Heart left ventricle (tissue), 16 donors: ENCODE results near the gene HGF. TPM values are rescaled to one million over a fixed set of nuclear protein-coding genes. Genes with fewer than 3 reads are reported as not detected.

ENCODE experiments used
- ATAC-seq, 4 donors: fragments of 200-7000 bp; cut with Tn5 transposase; one replicate each; pipeline ENCODE4 v1.9.1; 2020 to 2022; ENCODE audit warnings: moderate library complexity in 4 of 4, mild to moderate bottlenecking in 3 of 4, moderate number of reproducible peaks in 1 of 4
- DNase-seq, 5 donors: peaks; one replicate each; pipeline ENCODE4 v3.0.0-alpha.2; 2020
- H3K27ac ChIP-seq, 12 donors: fragments of 200-600 bp; sonication (generic) in 4 of 12; one replicate each; pipeline versions ENCODE4 v1.5.0 to v1.8.0; 2016 to 2022; ENCODE audit warnings: mild to moderate bottlenecking in 2 of 12
- H3K27me3 ChIP-seq, 9 donors: fragments of 200-600 bp; sonication (generic) in 2 of 9; one replicate each; pipeline versions ENCODE4 v1.5.1 to v1.8.0; 2016 to 2022; ENCODE audit warnings: mild to moderate bottlenecking in 3 of 9
- H3K36me3 ChIP-seq, 9 donors: fragments of 200-600 bp; sonication (generic) in 2 of 9; one replicate each; pipeline versions ENCODE4 v1.5.0 to v1.8.0; 2018 to 2022; ENCODE audit warnings: mild to moderate bottlenecking in 2 of 9
- H3K4me1 ChIP-seq, 12 donors: fragments of 200-600 bp; sonication (generic) in 4 of 12; one replicate each; pipeline versions ENCODE4 v1.5.0 to v1.8.0; 2016 to 2022; ENCODE audit warnings: mild to moderate bottlenecking in 3 of 12
- H3K4me3 ChIP-seq, 12 donors: fragments of 200-600 bp; sonication (generic) in 4 of 12; one replicate each; pipeline versions ENCODE4 v1.5.0 to v1.8.0; 2017 to 2022; ENCODE audit warnings: mild to moderate bottlenecking in 9 of 12, moderate library complexity in 4 of 12
- H3K9me3 ChIP-seq, 12 donors: fragments of 200-600 bp; sonication (generic) in 4 of 12; one replicate each; pipeline versions ENCODE4 v1.5.0 to v1.8.0; 2016 to 2022; ENCODE audit warnings: mild to moderate bottlenecking in 1 of 12
- POLR2A ChIP-seq, 2 donors: fragments of 450-650 bp; IDR thresholded peaks; one replicate each; pipeline ENCODE4 v1.6.1; 2017; ENCODE audit warnings: antibody characterized with exemption in 2 of 2, mild to moderate bottlenecking in 2 of 2, moderate library complexity in 2 of 2
- WGBS, 4 donors: extraction: QIAGEN DNeasy Blood & Tissue Kit in 2 of 4; methylation state at CpG; one replicate each; pipeline versions ENCODE4 v1.1.5 to v1.1.7; 2013 to 2018; 5-methylcytosine and 5-hydroxymethylcytosine counted together
- intact Hi-C, 10 donors: fragments of 100-400 bp; cut with DNase I; formaldehyde crosslinking; loops; one replicate each; pipeline versions ENCODE4 v1.11.1 to v1.14.2; 2022
- polyA plus RNA-seq, 2 donors: library from polyadenylated mRNA; stranded (reverse); fragments of 200-250 nt; gene quantifications; one replicate each; pipeline ENCODE4 v1.2.3, GENCODE V29; 2013
- total RNA-seq, 9 donors: library from RNA; depleted of rRNA in 2 of 9; stranded (reverse); fragments of >200 nt in 2 of 9; fragmentation: NEBNext Ultra II Directional in 3 of 9; extraction: Animal tissue kit (Norgen Biotek cat#: 25700) in 3 of 9; gene quantifications; one replicate each; pipeline versions ENCODE4 v1.1.0 to v1.2.4, GENCODE V29; 2016 to 2023
- TF ChIP-seq, protein P1 (sequence below), 12 donors: fragments of 200-600 bp; sonication (generic) in 4 of 12; IDR thresholded peaks; one replicate each; pipeline versions ENCODE4 v1.5.0 to v1.8.0; 2018 to 2022; ENCODE audit warnings: antibody characterized with exemption in 12 of 12, mild to moderate bottlenecking in 5 of 12
- donor health status: ischemic (EF 13 %, LVEDD 7.1; RV severe dilation, severe dysfunction).
- donor health status: healthy with polysubstance abuse.
- donor health status: DM: no; HTN: yes; CAD: no.
- donor health status: DM: no; HTN: no; CAD: no.
- donor health status: ischemic (EF 25% LVEDD 6.9; RV normal size, moderate dysfunction).
- donor health status: ischemic (EF 25% LVEDD 5.7; RV mildly dilated, moderate dysfunction).
- donor health status: healthy.
- donor health status: DM: yes; HTN: yes; CAD: no.
- donor health status: ischemic (EF 35%, LVEDD 5.7; RV mildly dilated, moderate dysfunction).
- donor health status: nonischemic (EF 11% LVEDD 7.7; RV severe dilation, severe dysfunction).
- donor health status: DM: yes; HTN: yes; CAD: no.
- donor health status: PGD.
- donor health status: ischemic (EF 29% LVEDD 5.4; RV normal size, mild dysfunction).
- donor health status: nonischemic (EF 23%, LVEDD 6.1; RV moderate dilation, normal function).

HGF gene
- total and polyA plus RNA-seq, 11 donors: 0.42 to 16.1 (median 3.3) TPM

DNA sequence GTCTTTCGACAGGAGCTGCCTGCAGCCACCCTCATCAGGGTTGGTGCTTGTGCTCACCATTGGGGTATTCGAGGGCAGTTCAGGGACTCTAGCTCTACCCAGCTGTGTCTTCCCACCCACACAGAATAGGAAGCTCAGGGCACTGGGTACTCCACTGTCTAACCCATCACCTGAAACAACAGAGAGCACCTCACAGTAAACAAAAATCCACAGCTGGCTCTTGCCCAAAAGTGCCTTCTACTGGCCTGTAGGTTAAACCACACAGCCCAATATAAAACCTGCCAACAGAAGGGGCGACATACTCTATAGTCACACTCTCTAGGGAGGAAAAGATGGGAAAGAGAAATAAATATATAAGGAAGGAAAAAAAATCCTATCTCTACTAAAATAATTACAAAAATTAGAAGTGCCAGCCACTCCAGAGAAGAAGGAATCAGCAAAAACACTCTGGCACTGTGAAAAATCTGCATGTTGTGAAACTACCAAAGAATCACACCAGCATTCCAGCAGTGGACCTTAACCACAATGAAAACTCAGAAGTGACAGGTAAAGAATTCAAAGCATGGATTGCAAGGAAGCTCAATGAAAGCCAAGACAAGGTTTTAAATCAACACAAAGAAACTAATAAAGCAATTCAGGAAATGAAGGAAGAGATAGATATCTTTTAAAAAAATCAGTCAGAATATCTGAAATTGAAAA is 110.0 kb downstream of the HGF start:
- no peak for ATAC-seq
- no peak overlapping the region for H3K4me3 ChIP-seq
- H3K9me3 ChIP-seq: peaks cover 0 to 14% (median 0%) of the 10 kb centered on the region in 12 donors
- intact Hi-C loops: no loop called here
- H3K27me3 ChIP-seq: no peaks in the 10 kb centered on the region
- no peak for DNase-seq
- peaks cover 0 to 7% (median 0%) of the 10 kb centered on the region in 12 donors for H3K4me1 ChIP-seq
- TF ChIP-seq, protein P1, sequence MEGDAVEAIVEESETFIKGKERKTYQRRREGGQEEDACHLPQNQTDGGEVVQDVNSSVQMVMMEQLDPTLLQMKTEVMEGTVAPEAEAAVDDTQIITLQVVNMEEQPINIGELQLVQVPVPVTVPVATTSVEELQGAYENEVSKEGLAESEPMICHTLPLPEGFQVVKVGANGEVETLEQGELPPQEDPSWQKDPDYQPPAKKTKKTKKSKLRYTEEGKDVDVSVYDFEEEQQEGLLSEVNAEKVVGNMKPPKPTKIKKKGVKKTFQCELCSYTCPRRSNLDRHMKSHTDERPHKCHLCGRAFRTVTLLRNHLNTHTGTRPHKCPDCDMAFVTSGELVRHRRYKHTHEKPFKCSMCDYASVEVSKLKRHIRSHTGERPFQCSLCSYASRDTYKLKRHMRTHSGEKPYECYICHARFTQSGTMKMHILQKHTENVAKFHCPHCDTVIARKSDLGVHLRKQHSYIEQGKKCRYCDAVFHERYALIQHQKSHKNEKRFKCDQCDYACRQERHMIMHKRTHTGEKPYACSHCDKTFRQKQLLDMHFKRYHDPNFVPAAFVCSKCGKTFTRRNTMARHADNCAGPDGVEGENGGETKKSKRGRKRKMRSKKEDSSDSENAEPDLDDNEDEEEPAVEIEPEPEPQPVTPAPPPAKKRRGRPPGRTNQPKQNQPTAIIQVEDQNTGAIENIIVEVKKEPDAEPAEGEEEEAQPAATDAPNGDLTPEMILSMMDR (IDR thresholded peaks at IDR 0.05): no peak
- TF ChIP-seq POLR2A (IDR thresholded peaks at IDR 0.05): no peak
- no peaks in the 10 kb centered on the region for H3K36me3 ChIP-seq
- 89 to 95% (median 94%) methylated on average over 3 of the region's 3 CpGs for WGBS, 4 donors
- no peak overlapping the region for H3K27ac ChIP-seq

DNA sequence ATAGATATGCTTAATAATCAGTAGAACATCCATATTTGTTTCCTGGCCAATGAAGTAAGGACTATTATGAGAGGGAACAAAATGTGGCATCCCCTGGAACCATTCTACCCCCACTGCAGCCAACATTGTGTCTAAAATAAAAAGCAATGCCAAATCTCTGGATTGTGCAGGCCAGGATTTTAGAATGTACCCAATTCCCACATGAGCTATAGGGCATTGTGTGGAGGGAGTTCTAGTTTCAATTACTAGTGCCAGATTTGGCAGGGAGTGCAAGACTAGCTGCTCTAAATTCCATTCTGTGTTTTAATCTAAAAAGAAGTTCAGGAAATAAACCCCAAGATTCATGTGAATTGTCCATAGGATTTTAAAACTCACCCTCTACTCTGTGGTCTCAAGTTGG is 112.3 kb downstream of the HGF start:
- Histone ChIP-seq H3K27ac (no peak overlapping the region), H3K4me1 (no peaks in the 10 kb centered on the region), H3K4me3 (no peak overlapping the region), H3K36me3 (no peaks in the 10 kb centered on the region), H3K27me3 (no peaks in the 10 kb centered on the region), H3K9me3 (peaks cover 0 to 17% (median 3%) of the 10 kb centered on the region in 12 donors)
- intact Hi-C loops: no loop called here
- no peak for ATAC-seq
- no peak for TF ChIP-seq POLR2A (IDR thresholded peaks at IDR 0.05)
- TF ChIP-seq, protein P1 (IDR thresholded peaks at IDR 0.05): no peak
- DNase-seq: no peak

DNA sequence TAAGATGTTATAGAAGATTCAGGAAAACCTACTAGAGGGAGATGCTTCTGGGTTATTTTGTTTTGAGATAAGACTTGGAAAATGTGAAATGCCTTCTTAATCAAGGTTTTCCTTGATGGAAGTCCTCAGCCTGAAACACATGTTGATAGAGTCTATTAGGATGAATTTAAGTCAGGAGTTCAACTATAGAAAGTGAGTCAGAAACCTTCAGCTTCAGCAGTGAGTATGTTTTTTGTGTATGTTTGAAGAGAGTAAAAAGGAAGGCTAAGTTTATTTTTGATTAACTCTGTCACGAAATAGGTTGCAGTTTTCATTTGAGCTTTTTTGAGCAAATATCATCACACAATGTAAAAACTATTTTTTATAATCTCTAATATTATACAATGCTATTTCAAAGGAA is 114.6 kb downstream of the HGF start:
- H3K27me3 ChIP-seq: no peaks in the 10 kb centered on the region
- no peaks in the 10 kb centered on the region for H3K4me1 ChIP-seq
- H3K36me3 ChIP-seq: no peaks in the 10 kb centered on the region
- H3K27ac ChIP-seq: no peak overlapping the region
- ATAC-seq (no peak), DNase-seq (no peak)
- 71 to 80% (median 76%) methylated on average over 1 of the region's 1 CpG for WGBS, 4 donors
- intact Hi-C loops: no loop called here
- no peak overlapping the region for H3K4me3 ChIP-seq
- TF ChIP-seq POLR2A (IDR thresholded peaks at IDR 0.05): no peak
- peaks cover 0 to 21% (median 8%) of the 10 kb centered on the region in 12 donors for H3K9me3 ChIP-seq

DNA sequence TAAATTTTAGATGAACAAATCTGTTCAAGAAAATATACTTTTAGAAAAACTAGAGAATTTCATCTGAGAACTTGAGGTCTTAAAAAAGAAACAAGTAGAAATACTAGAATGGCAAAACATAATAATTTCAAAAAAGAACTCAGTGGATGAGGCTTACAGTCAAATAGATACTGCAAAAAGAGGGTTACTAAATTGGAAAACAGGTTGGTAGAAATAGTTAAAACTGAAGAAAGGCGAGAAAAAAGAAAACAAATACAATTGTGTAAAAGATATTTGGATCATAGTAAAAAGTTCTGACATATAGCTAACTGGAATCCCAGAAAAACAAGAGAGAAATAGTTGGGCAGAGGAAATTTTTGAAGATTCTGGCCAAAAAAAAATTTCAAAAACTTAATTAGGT is 117.6 kb downstream of the HGF start:
- intact Hi-C loops: no loop called here
- TF ChIP-seq, protein P1 (IDR thresholded peaks at IDR 0.05): no peak
- no peak for TF ChIP-seq POLR2A (IDR thresholded peaks at IDR 0.05)
- ATAC-seq (no peak), DNase-seq (no peak)
- H3K9me3 ChIP-seq: peaks cover 0 to 17% (median 8%) of the 10 kb centered on the region in 12 donors
- no peaks in the 10 kb centered on the region for H3K4me1 ChIP-seq
- H3K4me3 ChIP-seq: no peak overlapping the region
- 93 to 97% (median 94%) methylated on average over 1 of the region's 1 CpG for WGBS, 4 donors
- no peaks in the 10 kb centered on the region for H3K27me3 ChIP-seq
- no peak overlapping the region for H3K27ac ChIP-seq
- H3K36me3 ChIP-seq: no peaks in the 10 kb centered on the region
